Stimulated activated naive CD8-positive, alpha-beta T cell treated with anti-CD3 and anti-CD28 coated beads, Interleukin-15, amount 100 ng/mL, for 72 hours (primary cell): ENCODE data around the gene DLGAP1.
"Not testable (repeated sequence)": the region's sequence is repeated elsewhere in the genome, so short reads cannot be mapped to it uniquely, and the experiment has no call there.

Experiments
- ATAC-seq: fragments of 150-1000 bp; cut with Tn5 transposase; 2 replicates; pipeline ENCODE4 v1.10.0; 2021; ENCODE audit warnings: mild to moderate bottlenecking, moderate library complexity
- DNase-seq, 2 donors: peaks; one replicate each; pipeline ENCODE4 v3.0.0; 2021 to 2022
- H3K27ac Mint-ChIP-seq, 2 donors: one replicate each; pipeline ENCODE4 v1.8.0; 2022; ENCODE audit warnings: mild to moderate bottlenecking in 2 of 2, mixed read lengths in 2 of 2, moderate library complexity in 2 of 2
- H3K27me3 Mint-ChIP-seq: one replicate; pipeline ENCODE4 v1.8.0; 2022; ENCODE audit warnings: mixed read lengths
- H3K4me1 Mint-ChIP-seq: one replicate; pipeline ENCODE4 v1.8.0; 2022; ENCODE audit warnings: mild to moderate bottlenecking, mixed read lengths
- H3K4me3 Mint-ChIP-seq, 2 donors: one replicate each; pipeline ENCODE4 v1.8.0; 2022; ENCODE audit warnings: mild to moderate bottlenecking in 2 of 2, mixed read lengths in 2 of 2, moderate library complexity in 1 of 2
- H3K9me3 Mint-ChIP-seq, 2 donors: one replicate each; pipeline ENCODE4 v1.8.0; 2022; ENCODE audit warnings: mixed read lengths in 2 of 2

DLGAP1 gene

GRCh38 chr18:3480827-3481573 is 974.1 kb downstream of the DLGAP1 start:
- Mint-ChIP-seq H3K27ac (peak overlapping the region in 1 of 2 donors; percentile 89), H3K9me3 (no peaks in the 10 kb centered on the region), H3K4me1 (no peaks in the 10 kb centered on the region), H3K4me3 (no peak overlapping the region), H3K27me3 (no peaks in the 10 kb centered on the region)
- no peak for ATAC-seq
- DNase-seq = no peak

GRCh38 chr18:3479978-3480509 is 975.1 kb downstream of the DLGAP1 start:
- Mint-ChIP-seq H3K27me3 (no peaks in the 10 kb centered on the region), H3K4me1 (no peaks in the 10 kb centered on the region), H3K27ac (peak overlapping the region in 1 of 2 donors; percentile 73), H3K9me3 (peaks cover 0 to 1% of the 10 kb centered on the region in 2 donors), H3K4me3 (no peak overlapping the region)
- no peak for DNase-seq
- no peak for ATAC-seq

GRCh38 chr18:3478262-3478978 is 976.7 kb downstream of the DLGAP1 start:
- H3K9me3 Mint-ChIP-seq = peaks cover 0 to 7% of the 10 kb centered on the region in 2 donors
- DNase-seq (no peak), ATAC-seq (no peak)
- H3K27ac Mint-ChIP-seq = no peak overlapping the region
- H3K27me3 Mint-ChIP-seq = no peaks in the 10 kb centered on the region
- no peak overlapping the region for H3K4me3 Mint-ChIP-seq
- H3K4me1 Mint-ChIP-seq = peaks cover 3% of the 10 kb centered on the region

- H3K4me1 Mint-ChIP-seq = peaks cover 10% of the 10 kb centered on the region
- DNase-seq (no peak), ATAC-seq (peak; percentile 94)
- H3K9me3 Mint-ChIP-seq = peaks cover 0 to 7% of the 10 kb centered on the region in 2 donors
- H3K4me3 Mint-ChIP-seq = peak overlapping the region in 1 of 2 donors; percentile 5
- no peak overlapping the region for H3K27ac Mint-ChIP-seq
- no peaks in the 10 kb centered on the region for H3K27me3 Mint-ChIP-seq
Measured at GRCh38 chr18:3472681-3473544, 982.2 kb downstream of the DLGAP1 start.

- H3K4me3 Mint-ChIP-seq, H3K27me3 Mint-ChIP-seq, H3K27ac Mint-ChIP-seq, ATAC-seq, H3K9me3 Mint-ChIP-seq, DNase-seq: not testable (repeated sequence)
- H3K4me1 Mint-ChIP-seq = peaks cover 12% of the 10 kb centered on the region
Measured at GRCh38 chr18:3472121-3472520, 983.0 kb downstream of the DLGAP1 start.

- Mint-ChIP-seq H3K27me3 (no peaks in the 10 kb centered on the region), H3K9me3 (peaks cover 0 to 7% of the 10 kb centered on the region in 2 donors)
- no peak for ATAC-seq
Measured at GRCh38 chr18:3471141-3471648, 983.9 kb downstream of the DLGAP1 start.

GRCh38 chr18:3468833-3469232 is 986.3 kb downstream of the DLGAP1 start:
- Mint-ChIP-seq H3K4me3 (no peak overlapping the region), H3K4me1 (peaks cover 28% of the 10 kb centered on the region), H3K9me3 (no peaks in the 10 kb centered on the region), H3K27me3 (no peaks in the 10 kb centered on the region), H3K27ac (no peak overlapping the region)
- no peak for DNase-seq
- no peak for ATAC-seq

More at GRCh38 chr18:3471141-3471648, 983.9 kb downstream of the DLGAP1 start:
- Mint-ChIP-seq H3K27ac (peak overlapping the region in 1 of 2 donors; percentile 11), H3K4me1 (peaks cover 21% of the 10 kb centered on the region), H3K4me3 (no peak overlapping the region)
- DNase-seq = no peak

- H3K27me3 Mint-ChIP-seq = no peaks in the 10 kb centered on the region
- no peaks in the 10 kb centered on the region for H3K9me3 Mint-ChIP-seq
- no peak overlapping the region for H3K27ac Mint-ChIP-seq
- no peak overlapping the region for H3K4me3 Mint-ChIP-seq
- ATAC-seq = no peak
- H3K4me1 Mint-ChIP-seq = peaks cover 24% of the 10 kb centered on the region
- no peak for DNase-seq
Measured at GRCh38 chr18:3468066-3468705, 986.9 kb downstream of the DLGAP1 start.

GRCh38 chr18:3466872-3467271 is 988.2 kb downstream of the DLGAP1 start:
- Mint-ChIP-seq H3K4me3 (no peak overlapping the region), H3K27me3 (no peaks in the 10 kb centered on the region), H3K27ac (peak overlapping the region in 1 of 2 donors; percentile 27), H3K9me3 (peaks cover 0 to 5% of the 10 kb centered on the region in 2 donors), H3K4me1 (peaks cover 23% of the 10 kb centered on the region)
- ATAC-seq (no peak), DNase-seq (no peak)

GRCh38 chr18:3466045-3466444 is 989.1 kb downstream of the DLGAP1 start:
- no peak for DNase-seq
- Mint-ChIP-seq H3K9me3 (peaks cover 2 to 5% of the 10 kb centered on the region in 2 donors), H3K27me3 (no peaks in the 10 kb centered on the region), H3K4me3 (no peak overlapping the region), H3K27ac (no peak overlapping the region), H3K4me1 (peaks cover 23% of the 10 kb centered on the region)
- no peak for ATAC-seq

- Mint-ChIP-seq H3K27ac (no peak overlapping the region), H3K4me3 (no peak overlapping the region), H3K9me3 (peaks cover 8 to 10% of the 10 kb centered on the region in 2 donors), H3K27me3 (no peaks in the 10 kb centered on the region), H3K4me1 (peaks cover 40% of the 10 kb centered on the region)
- DNase-seq (no peak), ATAC-seq (no peak)
Measured at GRCh38 chr18:3463051-3463450, 992.1 kb downstream of the DLGAP1 start.

- H3K27me3 Mint-ChIP-seq = no peaks in the 10 kb centered on the region
- H3K4me1 Mint-ChIP-seq = peaks cover 40% of the 10 kb centered on the region
- peaks cover 8 to 10% of the 10 kb centered on the region in 2 donors for H3K9me3 Mint-ChIP-seq
- no peak overlapping the region for H3K4me3 Mint-ChIP-seq
- DNase-seq (no peak), ATAC-seq (no peak)
- H3K27ac Mint-ChIP-seq = no peak overlapping the region
Measured at GRCh38 chr18:3461704-3462103, 993.4 kb downstream of the DLGAP1 start.

GRCh38 chr18:3460823-3461398 is 994.2 kb downstream of the DLGAP1 start:
- no peak for ATAC-seq
- Mint-ChIP-seq H3K9me3 (peaks cover 8 to 10% of the 10 kb centered on the region in 2 donors), H3K4me1 (peaks cover 36% of the 10 kb centered on the region), H3K4me3 (no peak overlapping the region), H3K27me3 (no peaks in the 10 kb centered on the region), H3K27ac (no peak overlapping the region)
- DNase-seq = no peak
